PFSK-1 (cell line): ENCODE measurements around the gene GYG2.

Experiments
- FOXP2 ChIP-seq: optimal IDR thresholded peaks from 2 replicates; pipeline ENCODE3; 2011; ENCODE audit warnings: borderline replicate concordance, control low read depth, inconsistent platforms; ENCODE audit not compliant: insufficient read depth; ENCODE audit errors: extremely low read length, extremely low read depth
- POLR2AphosphoS5 ChIP-seq: IDR thresholded peaks from 2 replicates; pipeline ENCODE4 v1.6.1; 2012; ENCODE audit warnings: low read depth, mild to moderate bottlenecking, control low read depth, low read length, moderate library complexity
- SIN3A ChIP-seq: IDR thresholded peaks from 2 replicates; pipeline ENCODE4 v1.6.1; 2012; ENCODE audit warnings: mild to moderate bottlenecking, low read length, moderate library complexity, borderline replicate concordance; ENCODE audit not compliant: insufficient read depth
- TAF1 ChIP-seq: IDR thresholded peaks from 2 replicates; pipeline ENCODE4 v1.6.1; 2012; ENCODE audit warnings: low read length, control low read depth, borderline replicate concordance; ENCODE audit not compliant: insufficient read depth
- TF ChIP-seq, protein P1 (sequence below), 2 experiments: IDR thresholded peaks; 2 replicates each; pipeline versions ENCODE4 v1.6.1 to v1.8.0; 2011 to 2012; ENCODE audit warnings: low read depth in 2 of 2, low read length in 2 of 2, control low read depth in 1 of 2, inconsistent platforms in 1 of 2, mild to moderate bottlenecking in 1 of 2, moderate library complexity in 1 of 2; ENCODE audit not compliant: insufficient read depth in 1 of 2

The GYG2 gene

GRCh38 chrX:2892816-2893215 is 64.1 kb downstream of the GYG2 start:
- TF ChIP-seq SIN3A (no peak), TAF1 (no peak), POLR2AphosphoS5 (no peak), FOXP2 (no peak)
- TF ChIP-seq, protein P1, sequence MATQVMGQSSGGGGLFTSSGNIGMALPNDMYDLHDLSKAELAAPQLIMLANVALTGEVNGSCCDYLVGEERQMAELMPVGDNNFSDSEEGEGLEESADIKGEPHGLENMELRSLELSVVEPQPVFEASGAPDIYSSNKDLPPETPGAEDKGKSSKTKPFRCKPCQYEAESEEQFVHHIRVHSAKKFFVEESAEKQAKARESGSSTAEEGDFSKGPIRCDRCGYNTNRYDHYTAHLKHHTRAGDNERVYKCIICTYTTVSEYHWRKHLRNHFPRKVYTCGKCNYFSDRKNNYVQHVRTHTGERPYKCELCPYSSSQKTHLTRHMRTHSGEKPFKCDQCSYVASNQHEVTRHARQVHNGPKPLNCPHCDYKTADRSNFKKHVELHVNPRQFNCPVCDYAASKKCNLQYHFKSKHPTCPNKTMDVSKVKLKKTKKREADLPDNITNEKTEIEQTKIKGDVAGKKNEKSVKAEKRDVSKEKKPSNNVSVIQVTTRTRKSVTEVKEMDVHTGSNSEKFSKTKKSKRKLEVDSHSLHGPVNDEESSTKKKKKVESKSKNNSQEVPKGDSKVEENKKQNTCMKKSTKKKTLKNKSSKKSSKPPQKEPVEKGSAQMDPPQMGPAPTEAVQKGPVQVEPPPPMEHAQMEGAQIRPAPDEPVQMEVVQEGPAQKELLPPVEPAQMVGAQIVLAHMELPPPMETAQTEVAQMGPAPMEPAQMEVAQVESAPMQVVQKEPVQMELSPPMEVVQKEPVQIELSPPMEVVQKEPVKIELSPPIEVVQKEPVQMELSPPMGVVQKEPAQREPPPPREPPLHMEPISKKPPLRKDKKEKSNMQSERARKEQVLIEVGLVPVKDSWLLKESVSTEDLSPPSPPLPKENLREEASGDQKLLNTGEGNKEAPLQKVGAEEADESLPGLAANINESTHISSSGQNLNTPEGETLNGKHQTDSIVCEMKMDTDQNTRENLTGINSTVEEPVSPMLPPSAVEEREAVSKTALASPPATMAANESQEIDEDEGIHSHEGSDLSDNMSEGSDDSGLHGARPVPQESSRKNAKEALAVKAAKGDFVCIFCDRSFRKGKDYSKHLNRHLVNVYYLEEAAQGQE (IDR thresholded peaks at IDR 0.05; ENCODE audit: insufficient read depth in 1 of 2, low read depth in 2 of 2, low read length in 2 of 2), result no peak

GRCh38 chrX:2894885-2895292 is 66.2 kb downstream of the GYG2 start:
- TF ChIP-seq, protein P1 (IDR thresholded peaks at IDR 0.05; ENCODE audit: insufficient read depth in 1 of 2, low read depth in 2 of 2, low read length in 2 of 2), result no peak
- no peak for TF ChIP-seq TAF1

DNA sequence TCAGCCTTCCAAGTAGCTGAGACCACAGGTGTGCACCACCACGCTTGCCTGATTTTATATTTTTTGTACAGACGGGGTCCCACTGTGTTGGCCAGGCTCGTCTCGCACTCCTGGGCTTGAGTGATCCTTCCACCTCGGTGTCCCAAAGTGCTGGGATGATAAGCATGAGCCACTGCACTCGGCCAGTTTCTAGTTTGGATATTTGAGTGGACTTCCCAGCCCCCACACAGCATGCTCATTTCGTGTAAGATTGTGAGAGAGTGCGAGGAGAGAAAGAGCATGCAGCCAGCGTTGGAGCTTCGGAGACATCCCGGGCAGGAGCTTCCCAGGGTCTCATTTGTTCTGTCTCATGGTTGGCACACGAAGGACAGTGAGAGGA is 68.6 kb downstream of the GYG2 start:
- TF ChIP-seq TAF1 (no peak), SIN3A (no peak), FOXP2 (no peak), POLR2AphosphoS5 (no peak)
- TF ChIP-seq, protein P1 (IDR thresholded peaks at IDR 0.05; ENCODE audit: insufficient read depth in 1 of 2, low read depth in 2 of 2, low read length in 2 of 2), result no peak

- TF ChIP-seq, protein P1 (IDR thresholded peaks at IDR 0.05; ENCODE audit: insufficient read depth in 1 of 2, low read depth in 2 of 2, low read length in 2 of 2), result no peak
- TF ChIP-seq TAF1 (no peak), FOXP2 (no peak), SIN3A (no peak), POLR2AphosphoS5 (no peak)
These were observed 70.2 kb downstream of the GYG2 start for GRCh38 chrX:2898846-2899512.

DNA sequence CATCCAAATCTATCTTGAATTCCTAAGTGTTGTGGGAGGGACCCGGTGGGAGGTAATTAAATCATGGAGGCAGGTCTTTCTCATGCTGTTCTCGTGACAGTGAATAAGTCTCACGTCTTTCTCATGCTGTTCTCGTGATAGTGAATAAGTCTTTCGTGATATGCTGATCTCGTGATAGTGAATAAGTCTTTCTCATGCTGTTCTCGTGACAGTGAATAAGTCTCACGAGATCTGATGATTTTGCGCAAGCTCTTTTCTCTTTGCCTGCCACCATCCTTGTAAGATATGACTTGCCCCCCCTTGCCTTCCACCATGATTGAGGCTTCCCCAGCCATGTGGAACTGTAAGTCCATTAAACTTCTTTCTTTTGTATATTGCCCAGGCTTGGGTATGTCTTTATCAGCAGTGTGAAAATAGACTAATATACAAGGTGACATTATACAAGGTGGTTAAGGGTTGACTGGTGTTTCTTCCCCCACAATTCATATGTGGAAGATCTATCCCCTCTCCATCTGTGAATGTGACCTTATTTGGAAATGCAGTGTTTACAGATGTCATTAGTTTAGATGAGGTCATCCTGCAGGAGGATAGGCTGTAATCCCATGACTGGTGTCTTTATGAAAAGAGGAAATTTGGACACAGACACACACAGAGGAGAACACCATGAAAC is 72.8 kb downstream of the GYG2 start:
- no peak for TF ChIP-seq SIN3A
- no peak for TF ChIP-seq POLR2AphosphoS5
- TF ChIP-seq TAF1, result no peak
- TF ChIP-seq FOXP2, result no peak
